ENCODE data around the gene TRIM40. TPM values are rescaled to one million over a fixed set of nuclear protein-coding genes. Genes with fewer than 3 reads are reported as not detected.
A peak's percentile ranks its signal among the peaks of the same experiment; 100 is the strongest.

Gene TRIM40
- total RNA-seq, 1 donor from 2014 or later: not detected

DNA sequence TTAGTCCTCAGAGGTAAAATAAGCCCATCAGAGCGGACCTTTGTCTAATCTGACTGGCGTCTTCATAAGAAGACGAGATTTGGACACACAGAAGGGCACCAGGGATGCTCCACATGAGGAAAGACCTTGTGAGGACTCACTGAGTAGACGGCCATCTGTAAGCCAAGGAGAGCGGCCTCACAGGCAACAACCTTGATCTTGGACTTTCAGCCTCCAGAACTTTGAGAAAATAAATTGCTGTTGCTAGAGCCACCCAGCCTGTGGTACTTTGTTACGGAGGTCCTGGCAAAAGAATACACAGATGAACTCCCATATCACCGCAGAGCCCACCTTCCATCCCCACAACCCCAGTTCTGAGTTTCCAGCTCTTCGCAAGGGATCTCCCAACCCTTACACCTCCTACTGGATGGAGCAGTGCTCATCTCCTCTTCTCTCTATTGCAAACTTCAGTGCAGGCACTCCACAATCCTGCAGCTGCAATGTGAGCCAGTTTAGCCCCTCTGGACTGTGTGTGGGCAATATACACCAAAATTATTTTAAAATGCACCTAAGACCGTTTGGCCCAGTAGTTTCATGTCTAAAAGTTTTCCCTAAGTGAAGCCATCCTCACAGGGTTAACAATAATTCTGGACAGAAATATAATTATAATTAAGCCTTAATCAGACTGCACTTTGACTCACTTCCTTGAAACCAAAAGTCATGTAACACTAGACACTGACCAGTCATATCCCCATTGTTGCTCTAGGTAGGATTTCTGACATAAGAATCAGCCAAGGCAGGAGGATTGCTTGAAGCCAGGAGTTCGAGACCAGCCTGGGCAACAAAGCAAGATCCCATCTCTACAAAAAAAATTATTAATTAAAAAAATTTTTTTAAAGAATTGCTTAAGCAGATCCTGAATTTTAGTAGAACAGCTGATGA, 14.2 kb upstream of the TRIM40 start:
- DNase-seq (ENCODE audit: low spot score): no peak
- TF ChIP-seq, protein P1, sequence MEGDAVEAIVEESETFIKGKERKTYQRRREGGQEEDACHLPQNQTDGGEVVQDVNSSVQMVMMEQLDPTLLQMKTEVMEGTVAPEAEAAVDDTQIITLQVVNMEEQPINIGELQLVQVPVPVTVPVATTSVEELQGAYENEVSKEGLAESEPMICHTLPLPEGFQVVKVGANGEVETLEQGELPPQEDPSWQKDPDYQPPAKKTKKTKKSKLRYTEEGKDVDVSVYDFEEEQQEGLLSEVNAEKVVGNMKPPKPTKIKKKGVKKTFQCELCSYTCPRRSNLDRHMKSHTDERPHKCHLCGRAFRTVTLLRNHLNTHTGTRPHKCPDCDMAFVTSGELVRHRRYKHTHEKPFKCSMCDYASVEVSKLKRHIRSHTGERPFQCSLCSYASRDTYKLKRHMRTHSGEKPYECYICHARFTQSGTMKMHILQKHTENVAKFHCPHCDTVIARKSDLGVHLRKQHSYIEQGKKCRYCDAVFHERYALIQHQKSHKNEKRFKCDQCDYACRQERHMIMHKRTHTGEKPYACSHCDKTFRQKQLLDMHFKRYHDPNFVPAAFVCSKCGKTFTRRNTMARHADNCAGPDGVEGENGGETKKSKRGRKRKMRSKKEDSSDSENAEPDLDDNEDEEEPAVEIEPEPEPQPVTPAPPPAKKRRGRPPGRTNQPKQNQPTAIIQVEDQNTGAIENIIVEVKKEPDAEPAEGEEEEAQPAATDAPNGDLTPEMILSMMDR (IDR thresholded peaks at IDR 0.05): no peak
- Mint-ChIP-seq H3K36me3 (ENCODE audit: low read depth) (no peaks in the 10 kb centered on the region), H3K27me3 (ENCODE audit: low read depth) (peaks cover 15% of the 10 kb centered on the region), H3K27ac (ENCODE audit: unreplicated experiment) (no peak overlapping the region), H3K4me3 (ENCODE audit: unreplicated experiment) (no peak overlapping the region), H3K9me3 (ENCODE audit: low read depth) (no peaks in the 10 kb centered on the region), H3K4me1 (ENCODE audit: low read depth) (no peaks in the 10 kb centered on the region)

DNA sequence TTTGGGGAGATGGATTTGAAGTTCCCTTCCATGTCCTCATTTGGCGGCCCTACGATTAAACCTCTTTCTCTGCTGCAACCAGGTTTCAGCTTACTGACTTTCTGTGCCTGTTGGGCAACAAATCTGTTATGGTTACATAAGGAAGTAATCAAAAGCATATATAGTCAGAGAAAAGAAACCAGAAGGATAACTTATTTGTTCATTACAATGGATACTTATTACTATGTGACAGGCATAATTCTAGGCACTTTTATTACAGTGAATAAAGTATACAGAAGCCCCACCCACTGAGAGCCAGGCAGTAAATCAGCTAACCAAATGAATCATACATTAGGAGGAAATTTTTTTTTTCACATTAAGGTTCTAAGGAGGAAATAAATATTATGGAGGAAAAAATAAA, 13.4 kb upstream of the TRIM40 start:
- no peaks in the 10 kb centered on the region for H3K36me3 Mint-ChIP-seq (ENCODE audit: low read depth)
- TF ChIP-seq, protein P1 (IDR thresholded peaks at IDR 0.05): no peak
- H3K4me3 Mint-ChIP-seq (ENCODE audit: unreplicated experiment): no peak overlapping the region
- H3K4me1 Mint-ChIP-seq (ENCODE audit: low read depth): peaks cover 5% of the 10 kb centered on the region
- DNase-seq (ENCODE audit: low spot score): no peak
- no peak overlapping the region for H3K27ac Mint-ChIP-seq (ENCODE audit: unreplicated experiment)
- no peaks in the 10 kb centered on the region for H3K9me3 Mint-ChIP-seq (ENCODE audit: low read depth)
- H3K27me3 Mint-ChIP-seq (ENCODE audit: low read depth): peaks cover 20% of the 10 kb centered on the region

DNA sequence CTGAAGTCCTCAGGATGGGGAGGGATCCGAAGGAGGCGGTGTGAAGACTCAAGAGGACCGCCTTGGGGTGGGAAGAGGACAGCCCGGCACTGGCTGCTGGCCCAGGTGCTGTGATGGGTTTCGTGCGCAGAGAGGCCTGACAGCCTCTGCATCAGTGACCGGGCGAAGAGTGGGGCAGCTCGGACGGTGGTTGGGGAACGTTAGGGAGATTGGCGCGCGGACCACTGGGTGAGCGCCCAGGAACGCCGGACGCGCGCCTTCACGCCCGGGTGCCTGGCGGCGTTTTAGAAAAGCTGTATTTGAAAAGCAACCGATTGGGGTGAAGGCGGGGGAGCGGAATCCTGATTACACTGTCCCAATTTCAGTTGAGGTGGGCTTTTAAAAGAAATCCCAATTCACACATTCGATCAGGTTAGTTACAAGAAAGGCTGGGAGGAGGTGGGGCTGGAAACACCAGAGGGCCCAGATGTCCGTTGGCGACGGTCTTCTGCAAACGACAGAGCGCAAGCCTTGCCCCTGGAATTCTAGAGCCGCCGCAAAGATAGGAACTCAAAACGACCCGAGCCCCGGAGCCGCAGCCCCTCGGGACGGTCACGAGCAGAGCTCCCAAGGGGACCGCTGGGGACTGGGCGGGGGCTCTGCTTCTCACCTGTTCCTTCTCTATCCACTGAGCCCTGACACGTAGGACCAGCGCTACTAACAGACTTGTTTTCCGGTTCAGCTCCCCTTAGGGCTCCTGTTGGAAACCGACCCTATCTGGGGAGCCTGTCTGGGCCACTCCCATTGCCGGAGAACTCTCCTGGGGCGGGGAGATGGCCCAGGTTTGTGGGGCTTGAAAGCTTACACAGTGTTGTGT, 8.5 kb upstream of the TRIM40 start:
- no peaks in the 10 kb centered on the region for H3K9me3 Mint-ChIP-seq (ENCODE audit: low read depth)
- no peak overlapping the region for H3K27ac Mint-ChIP-seq (ENCODE audit: unreplicated experiment)
- H3K4me1 Mint-ChIP-seq (ENCODE audit: low read depth): peaks cover 16% of the 10 kb centered on the region
- H3K27me3 Mint-ChIP-seq (ENCODE audit: low read depth): peaks cover 57% of the 10 kb centered on the region
- H3K36me3 Mint-ChIP-seq (ENCODE audit: low read depth): no peaks in the 10 kb centered on the region
- TF ChIP-seq, protein P1 (IDR thresholded peaks at IDR 0.05): no peak
- peak overlapping the region; percentile 62 for H3K4me3 Mint-ChIP-seq (ENCODE audit: unreplicated experiment)
- no peak for DNase-seq (ENCODE audit: low spot score)

DNA sequence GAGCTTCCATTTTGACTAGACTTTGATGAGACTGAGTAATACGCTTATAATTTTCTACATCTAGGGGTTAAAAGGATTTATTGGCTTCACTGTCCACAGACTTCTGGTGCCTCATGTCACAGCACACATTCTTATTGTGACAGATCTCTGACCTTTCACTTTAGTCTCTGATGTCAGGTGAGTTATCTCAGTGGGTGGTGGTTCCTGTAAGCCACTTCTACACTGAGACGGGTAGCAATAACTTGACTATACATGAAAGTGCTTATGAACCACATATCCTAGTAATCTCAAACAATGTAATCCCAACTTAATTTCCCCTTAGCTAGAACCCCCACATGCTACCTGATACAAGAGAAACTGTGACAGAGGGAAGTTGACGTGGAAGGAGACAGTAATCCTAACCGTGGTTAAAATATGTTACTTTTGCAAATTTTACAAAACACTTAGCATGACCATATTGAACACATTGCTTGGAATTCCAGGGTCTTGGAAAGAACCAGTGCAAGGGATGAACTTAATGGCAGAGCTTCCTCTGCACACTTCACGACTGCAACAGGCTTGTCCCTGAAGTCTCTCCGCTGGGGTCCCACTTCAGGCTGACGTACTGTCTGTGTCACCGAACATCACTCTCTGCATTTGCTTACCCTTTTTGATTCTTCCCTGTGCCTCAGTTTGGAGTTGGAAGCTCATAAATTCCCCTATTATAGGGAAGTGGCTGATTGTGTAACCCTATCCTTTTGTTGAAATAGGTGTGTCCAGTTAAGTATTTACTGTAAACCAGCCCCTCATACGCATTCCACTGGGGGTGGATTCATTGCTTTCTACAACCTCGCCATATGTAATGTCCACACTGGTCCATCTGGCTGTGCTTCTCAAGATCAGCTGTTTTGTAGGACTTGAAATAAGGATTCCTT, 6.4 kb upstream of the TRIM40 start:
- peaks cover 16% of the 10 kb centered on the region for H3K4me1 Mint-ChIP-seq (ENCODE audit: low read depth)
- DNase-seq (ENCODE audit: low spot score): no peak
- H3K36me3 Mint-ChIP-seq (ENCODE audit: low read depth): no peaks in the 10 kb centered on the region
- H3K9me3 Mint-ChIP-seq (ENCODE audit: low read depth): no peaks in the 10 kb centered on the region
- no peak overlapping the region for H3K4me3 Mint-ChIP-seq (ENCODE audit: unreplicated experiment)
- TF ChIP-seq, protein P1 (IDR thresholded peaks at IDR 0.05): no peak
- peaks cover 61% of the 10 kb centered on the region for H3K27me3 Mint-ChIP-seq (ENCODE audit: low read depth)
- H3K27ac Mint-ChIP-seq (ENCODE audit: unreplicated experiment): no peak overlapping the region
